GM12873 (cell line): ENCODE data around the gene PDCD1LG2.

ENCODE experiments used
- CTCF ChIP-seq: IDR thresholded peaks from 2 replicates; pipeline ENCODE4 v1.5.1; 2012; ENCODE audit warnings: low read depth, mild to moderate bottlenecking, moderate library complexity, low read length, control low read depth; ENCODE audit not compliant: insufficient read depth; ENCODE audit errors: missing control alignments

The PDCD1LG2 gene

GRCh38 chr9:5549658-5550650, 39.6 kb downstream of the PDCD1LG2 start:
- no peak for TF ChIP-seq CTCF

- no peak for TF ChIP-seq CTCF
Observed at GRCh38 chr9:5551368-5552150, 41.2 kb downstream of the PDCD1LG2 start.

GRCh38 chr9:5552301-5552700, 42.0 kb downstream of the PDCD1LG2 start:
- no peak for TF ChIP-seq CTCF

- TF ChIP-seq CTCF = no peak
Observed at GRCh38 chr9:5553211-5553610, 42.9 kb downstream of the PDCD1LG2 start.

GRCh38 chr9:5554254-5554653, 43.9 kb downstream of the PDCD1LG2 start:
- TF ChIP-seq CTCF = no peak

GRCh38 chr9:5556101-5556705, 45.9 kb downstream of the PDCD1LG2 start:
- no peak for TF ChIP-seq CTCF
